Cardiac fibroblast (primary cell): ENCODE results near the gene ILKAP.
A peak's percentile ranks its signal among the peaks of the same experiment; 100 is the strongest.
"Not testable (repeated sequence)": the region's sequence is repeated elsewhere in the genome, so short reads cannot be mapped to it uniquely, and the experiment has no call there.

ENCODE experiments used
- DNase-seq, 2 donors: peaks; one replicate each; pipeline versions ENCODE4 v3.0.0 to v3.0.0-alpha.2; 2010; ENCODE audit warnings: low read depth in 2 of 2
- H3K4me3 ChIP-seq, 2 donors: replicated peaks in 1 of 2; 1 replicate in 1 of 2; 2 replicates in 1 of 2; pipeline ENCODE4 v1.5.1; 2011; ENCODE audit warnings: low read depth in 2 of 2, low read length in 2 of 2, mild to moderate bottlenecking in 2 of 2, moderate library complexity in 1 of 2
- CTCF ChIP-seq: IDR thresholded peaks from one replicate; pipeline ENCODE4 v1.5.1; 2011; ENCODE audit warnings: low read depth, mild to moderate bottlenecking, low read length, inconsistent platforms

Gene ILKAP

GRCh38 chr2:238174291-238174690 lies 29.2 kb downstream of the ILKAP start:
- no peak overlapping the region for H3K4me3 ChIP-seq

GRCh38 chr2:238173692-238174091 lies 29.8 kb downstream of the ILKAP start:
- no peak for DNase-seq
- TF ChIP-seq CTCF: peak; percentile 9
- H3K4me3 ChIP-seq: no peak overlapping the region

More at GRCh38 chr2:238174291-238174690, 29.2 kb downstream of the ILKAP start:
- TF ChIP-seq CTCF: no peak
- no peak for DNase-seq

GRCh38 chr2:238172439-238172838 lies 31.1 kb downstream of the ILKAP start:
- no peak overlapping the region for H3K4me3 ChIP-seq
- no peak for TF ChIP-seq CTCF
- no peak for DNase-seq

- peak in 1 of 2 donors; percentile 13 for DNase-seq
- no peak for TF ChIP-seq CTCF
- no peak overlapping the region for H3K4me3 ChIP-seq
Measured at GRCh38 chr2:238171575-238172187, 31.8 kb downstream of the ILKAP start.

- not testable (repeated sequence) for DNase-seq, H3K4me3 ChIP-seq
Measured at GRCh38 chr2:238171072-238171431, 32.4 kb downstream of the ILKAP start.

- H3K4me3 ChIP-seq: no peak overlapping the region
- TF ChIP-seq CTCF: no peak
- peak in 1 of 2 donors; percentile 23 for DNase-seq
Measured at GRCh38 chr2:238170386-238171071, 33.0 kb downstream of the ILKAP start.

- peak overlapping the region in 1 of 2 donors; percentile 53 for H3K4me3 ChIP-seq
- peak; percentile 97 to 100 for DNase-seq
- TF ChIP-seq CTCF: no peak
Measured at GRCh38 chr2:238169708-238170251, 33.7 kb downstream of the ILKAP start.
